Astrocyte (in vitro differentiated cells and primary cell): ENCODE results near the gene MYMK. TPM values are rescaled to one million over a fixed set of nuclear protein-coding genes. Genes with fewer than 3 reads are reported as not detected.

Experiments
- DNase-seq: peaks from one replicate; pipeline ENCODE4 v3.0.0-alpha.2; 2010; ENCODE audit warnings: low read depth
- FAIRE-seq: peaks from 2 replicates; lab custom pipeline; 2011; peaks lifted over from hg19 to GRCh38; lab: Jason Lieb, UNC
- H2AFZ ChIP-seq: 2 replicates; pipeline ENCODE4 v1.6.0; 2012; ENCODE audit warnings: low read depth, low read length, inconsistent platforms
- H3K27ac ChIP-seq: 2 replicates; pipeline ENCODE4 v1.5.1; 2011; ENCODE audit warnings: low read depth, low read length, inconsistent platforms
- H3K27me3 ChIP-seq: 2 replicates; pipeline ENCODE4 v1.6.0; 2011; ENCODE audit warnings: low read length, inconsistent platforms; ENCODE audit not compliant: insufficient read depth
- H3K36me3 ChIP-seq: 2 replicates; pipeline ENCODE4 v1.5.1; 2011; ENCODE audit warnings: low read length, inconsistent platforms; ENCODE audit not compliant: insufficient read depth
- H3K4me1 ChIP-seq: 2 replicates; pipeline ENCODE4 v1.5.1; 2011; ENCODE audit warnings: low read length, inconsistent platforms; ENCODE audit not compliant: insufficient read depth
- H3K4me2 ChIP-seq: 2 replicates; pipeline ENCODE4 v1.6.0; 2012; ENCODE audit warnings: low read length, inconsistent platforms
- H3K4me3 ChIP-seq: 2 replicates; pipeline ENCODE4 v1.5.1; 2011; ENCODE audit warnings: low read depth, mild to moderate bottlenecking, low read length, inconsistent platforms; ENCODE audit not compliant: insufficient read depth
- H3K79me2 ChIP-seq: 2 replicates; pipeline ENCODE4 v1.6.0; 2012; ENCODE audit warnings: mild to moderate bottlenecking, low read length, inconsistent platforms; ENCODE audit not compliant: insufficient read depth
- H3K9ac ChIP-seq: 2 replicates; pipeline ENCODE4 v1.6.0; 2012; ENCODE audit warnings: mild to moderate bottlenecking, low read length, inconsistent platforms
- H3K9me3 ChIP-seq: 2 replicates; pipeline ENCODE4 v1.5.1; 2012; ENCODE audit warnings: low read depth, mild to moderate bottlenecking, low read length, inconsistent platforms; ENCODE audit not compliant: insufficient read depth
- H4K20me1 ChIP-seq: 2 replicates; pipeline ENCODE4 v1.6.0; 2012; ENCODE audit warnings: low read length, inconsistent platforms; ENCODE audit not compliant: insufficient read depth
- H3K27ac Mint-ChIP-seq: one replicate; pipeline ENCODE4 v1.8.0; 2021; ENCODE audit warnings: mild to moderate bottlenecking, mixed read lengths; ENCODE audit not compliant: unreplicated experiment
- H3K27me3 Mint-ChIP-seq: one replicate; pipeline ENCODE4 v1.8.0; 2021; ENCODE audit warnings: low read depth, mixed read lengths; ENCODE audit not compliant: unreplicated experiment
- H3K36me3 Mint-ChIP-seq: one replicate; pipeline ENCODE4 v1.8.0; 2021; ENCODE audit warnings: low read depth, mixed read lengths; ENCODE audit not compliant: unreplicated experiment
- H3K4me1 Mint-ChIP-seq: one replicate; pipeline ENCODE4 v1.8.0; 2021; ENCODE audit warnings: low read depth, mixed read lengths; ENCODE audit not compliant: unreplicated experiment
- H3K4me3 Mint-ChIP-seq: one replicate; pipeline ENCODE4 v1.8.0; 2021; ENCODE audit warnings: mild to moderate bottlenecking, moderate library complexity, mixed read lengths; ENCODE audit not compliant: unreplicated experiment
- H3K9me3 Mint-ChIP-seq: one replicate; pipeline ENCODE4 v1.8.0; 2021; ENCODE audit warnings: mild to moderate bottlenecking, mixed read lengths; ENCODE audit not compliant: unreplicated experiment
- EZH2 ChIP-seq: IDR thresholded peaks from 2 replicates; pipeline ENCODE4 v1.6.1; 2012; ENCODE audit warnings: mild to moderate bottlenecking, low read length, inconsistent platforms; ENCODE audit not compliant: insufficient read depth
- total RNA-seq: library from RNA; stranded (reverse); gene quantifications from 2 replicates; pipeline ENCODE4 v1.2.1, GENCODE V29; 2021
- TF ChIP-seq, protein P1 (sequence below): IDR thresholded peaks from 2 replicates; pipeline ENCODE4 v1.5.1; 2011; ENCODE audit warnings: low read depth, mild to moderate bottlenecking, inconsistent platforms, low read length, moderate library complexity; ENCODE audit not compliant: insufficient read depth

The MYMK gene
- total RNA-seq, 1 donor from 2014 or later: not detected

- H3K36me3 ChIP-seq: no peaks in the 10 kb centered on the region
- H3K4me3 ChIP-seq: no peak overlapping the region
- FAIRE-seq: no peak
- H3K27ac Mint-ChIP-seq: no peak overlapping the region
- no peaks in the 10 kb centered on the region for H3K9me3 Mint-ChIP-seq
- peaks cover 10% of the 10 kb centered on the region for H3K4me1 ChIP-seq
- H3K9ac ChIP-seq: no peak overlapping the region
- peaks cover 4% of the 10 kb centered on the region for H4K20me1 ChIP-seq
- TF ChIP-seq EZH2: no peak
- TF ChIP-seq, protein P1, sequence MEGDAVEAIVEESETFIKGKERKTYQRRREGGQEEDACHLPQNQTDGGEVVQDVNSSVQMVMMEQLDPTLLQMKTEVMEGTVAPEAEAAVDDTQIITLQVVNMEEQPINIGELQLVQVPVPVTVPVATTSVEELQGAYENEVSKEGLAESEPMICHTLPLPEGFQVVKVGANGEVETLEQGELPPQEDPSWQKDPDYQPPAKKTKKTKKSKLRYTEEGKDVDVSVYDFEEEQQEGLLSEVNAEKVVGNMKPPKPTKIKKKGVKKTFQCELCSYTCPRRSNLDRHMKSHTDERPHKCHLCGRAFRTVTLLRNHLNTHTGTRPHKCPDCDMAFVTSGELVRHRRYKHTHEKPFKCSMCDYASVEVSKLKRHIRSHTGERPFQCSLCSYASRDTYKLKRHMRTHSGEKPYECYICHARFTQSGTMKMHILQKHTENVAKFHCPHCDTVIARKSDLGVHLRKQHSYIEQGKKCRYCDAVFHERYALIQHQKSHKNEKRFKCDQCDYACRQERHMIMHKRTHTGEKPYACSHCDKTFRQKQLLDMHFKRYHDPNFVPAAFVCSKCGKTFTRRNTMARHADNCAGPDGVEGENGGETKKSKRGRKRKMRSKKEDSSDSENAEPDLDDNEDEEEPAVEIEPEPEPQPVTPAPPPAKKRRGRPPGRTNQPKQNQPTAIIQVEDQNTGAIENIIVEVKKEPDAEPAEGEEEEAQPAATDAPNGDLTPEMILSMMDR: no peak
- H3K4me1 Mint-ChIP-seq: peaks cover 2% of the 10 kb centered on the region
- H3K79me2 ChIP-seq: no peaks in the 10 kb centered on the region
- no peak overlapping the region for H2AFZ ChIP-seq
- no peak overlapping the region for H3K4me2 ChIP-seq
- no peak overlapping the region for H3K27ac ChIP-seq
- H3K9me3 ChIP-seq: no peaks in the 10 kb centered on the region
- no peaks in the 10 kb centered on the region for H3K27me3 ChIP-seq
- no peaks in the 10 kb centered on the region for H3K36me3 Mint-ChIP-seq
- peaks cover 39% of the 10 kb centered on the region for H3K27me3 Mint-ChIP-seq
- no peak for DNase-seq
- H3K4me3 Mint-ChIP-seq: no peak overlapping the region
These were observed 13.4 kb upstream of the MYMK start for GRCh38 chr9:133538176-133538575.

DNA sequence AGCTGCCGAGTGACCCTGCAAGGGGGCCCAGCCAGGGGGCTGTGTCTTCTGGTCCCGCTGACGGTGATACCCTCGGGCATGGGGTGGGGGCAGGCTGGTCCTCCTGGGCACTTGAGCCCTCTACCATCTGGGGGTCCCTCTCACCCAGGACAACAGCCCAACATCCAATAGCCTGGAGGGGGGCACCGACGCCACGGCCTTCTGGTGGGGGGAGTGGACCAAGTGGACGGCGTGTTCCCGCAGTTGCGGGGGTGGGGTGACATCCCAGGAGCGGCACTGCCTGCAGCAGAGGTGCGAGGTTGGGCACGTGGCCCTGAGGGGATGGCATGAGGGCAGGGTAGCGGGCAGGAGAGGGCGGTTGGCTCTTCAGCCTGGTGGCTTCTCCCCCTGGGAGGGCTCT is 12.5 kb upstream of the MYMK start:
- no peak overlapping the region for H3K27ac Mint-ChIP-seq
- Histone ChIP-seq H3K9me3 (no peaks in the 10 kb centered on the region), H3K36me3 (no peaks in the 10 kb centered on the region), H3K4me1 (peaks cover 10% of the 10 kb centered on the region), H3K27ac (no peak overlapping the region), H3K4me2 (no peak overlapping the region), H3K4me3 (no peak overlapping the region), H3K27me3 (no peaks in the 10 kb centered on the region), H2AFZ (no peak overlapping the region), H3K79me2 (no peaks in the 10 kb centered on the region), H3K9ac (no peak overlapping the region), H4K20me1 (peaks cover 4% of the 10 kb centered on the region)
- H3K4me3 Mint-ChIP-seq: no peak overlapping the region
- DNase-seq (no peak), FAIRE-seq (no peak)
- peaks cover 42% of the 10 kb centered on the region for H3K27me3 Mint-ChIP-seq
- peaks cover 2% of the 10 kb centered on the region for H3K4me1 Mint-ChIP-seq
- no peaks in the 10 kb centered on the region for H3K9me3 Mint-ChIP-seq
- no peaks in the 10 kb centered on the region for H3K36me3 Mint-ChIP-seq
- TF ChIP-seq, protein P1: no peak
- TF ChIP-seq EZH2: no peak

DNA sequence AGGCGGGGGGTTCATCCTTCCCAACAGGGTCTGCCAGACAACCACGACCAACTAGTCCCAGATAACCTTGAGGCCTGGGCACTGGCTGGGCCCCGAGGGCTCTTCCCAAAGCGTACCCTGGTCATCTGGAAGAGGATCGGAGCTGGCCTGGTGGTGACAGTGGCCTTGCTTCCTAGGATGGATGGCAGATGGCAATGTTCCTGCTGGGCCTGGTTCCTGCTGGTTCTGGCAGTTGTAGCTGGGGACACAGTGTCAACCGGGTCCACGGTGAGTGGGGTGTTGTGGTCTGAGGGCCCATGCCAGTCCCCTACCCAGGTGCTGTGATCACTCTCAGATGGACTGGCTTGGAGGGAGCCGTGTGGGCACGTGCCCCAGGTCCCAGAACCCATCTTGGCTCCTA is 11.8 kb upstream of the MYMK start:
- TF ChIP-seq EZH2: no peak
- TF ChIP-seq, protein P1: no peak
- H3K4me1 Mint-ChIP-seq: peaks cover 2% of the 10 kb centered on the region
- H3K79me2 ChIP-seq: no peaks in the 10 kb centered on the region
- peaks cover 36% of the 10 kb centered on the region for H3K27me3 Mint-ChIP-seq
- no peak overlapping the region for H3K4me3 ChIP-seq
- H3K9ac ChIP-seq: no peak overlapping the region
- no peak overlapping the region for H3K4me3 Mint-ChIP-seq
- H3K4me2 ChIP-seq: no peak overlapping the region
- no peaks in the 10 kb centered on the region for H3K9me3 ChIP-seq
- H2AFZ ChIP-seq: no peak overlapping the region
- H3K27me3 ChIP-seq: no peaks in the 10 kb centered on the region
- peaks cover 4% of the 10 kb centered on the region for H4K20me1 ChIP-seq
- no peaks in the 10 kb centered on the region for H3K36me3 Mint-ChIP-seq
- no peaks in the 10 kb centered on the region for H3K9me3 Mint-ChIP-seq
- H3K36me3 ChIP-seq: no peaks in the 10 kb centered on the region
- no peak overlapping the region for H3K27ac Mint-ChIP-seq
- no peak overlapping the region for H3K27ac ChIP-seq
- FAIRE-seq (no peak), DNase-seq (no peak)
- H3K4me1 ChIP-seq: peaks cover 10% of the 10 kb centered on the region
